Urothelium cell line (cell line): ENCODE data around the gene UVRAG.

Source experiments
- DNase-seq: peaks from one replicate; pipeline ENCODE4 v3.0.0; 2011; ENCODE audit warnings: low spot score, mixed read lengths
- FAIRE-seq: peaks from 2 replicates; lab custom pipeline; 2011; peaks lifted over from hg19 to GRCh38; lab: Jason Lieb, UNC

The UVRAG gene

GRCh38 chr11:75996523-75997442 lies 181.8 kb downstream of the UVRAG start:
- DNase-seq (no peak), FAIRE-seq (no peak)

- no peak for DNase-seq
These were observed 189.4 kb downstream of the UVRAG start for GRCh38 chr11:76004400-76004799.

GRCh38 chr11:76005756-76006155 lies 190.7 kb downstream of the UVRAG start:
- DNase-seq = peak; percentile 14
- no peak for FAIRE-seq

More at GRCh38 chr11:76004400-76004799, 189.4 kb downstream of the UVRAG start:
- FAIRE-seq = no peak

GRCh38 chr11:76007166-76007565 lies 192.2 kb downstream of the UVRAG start:
- FAIRE-seq = no peak
- no peak for DNase-seq

GRCh38 chr11:76008474-76008873 lies 193.5 kb downstream of the UVRAG start:
- FAIRE-seq = no peak
- no peak for DNase-seq

- no peak for DNase-seq
- no peak for FAIRE-seq
These were observed 195.0 kb downstream of the UVRAG start for GRCh38 chr11:76010051-76010450.

- FAIRE-seq = no peak
- DNase-seq = no peak
These were observed 198.5 kb downstream of the UVRAG start for GRCh38 chr11:76013526-76013925.

GRCh38 chr11:76023236-76024068 lies 208.4 kb downstream of the UVRAG start:
- no peak for DNase-seq
- FAIRE-seq = no peak

GRCh38 chr11:76025068-76025467 lies 210.1 kb downstream of the UVRAG start:
- DNase-seq (peak; percentile 40), FAIRE-seq (no peak)

- FAIRE-seq = no peak
- no peak for DNase-seq
These were observed 210.8 kb downstream of the UVRAG start for GRCh38 chr11:76025817-76026216.

GRCh38 chr11:76026281-76026680 lies 211.3 kb downstream of the UVRAG start:
- DNase-seq = no peak
- FAIRE-seq = no peak

GRCh38 chr11:76026862-76027261 lies 211.9 kb downstream of the UVRAG start:
- DNase-seq (no peak), FAIRE-seq (no peak)

GRCh38 chr11:76030286-76030685 lies 215.3 kb downstream of the UVRAG start:
- no peak for DNase-seq

GRCh38 chr11:76030968-76031590 lies 216.1 kb downstream of the UVRAG start:
- no peak for DNase-seq
- FAIRE-seq = no peak

More at GRCh38 chr11:76030286-76030685, 215.3 kb downstream of the UVRAG start:
- FAIRE-seq = no peak

GRCh38 chr11:76033699-76034098 lies 218.7 kb downstream of the UVRAG start:
- DNase-seq (no peak), FAIRE-seq (no peak)

GRCh38 chr11:76035020-76035419 lies 220.0 kb downstream of the UVRAG start:
- FAIRE-seq (no peak), DNase-seq (no peak)

- no peak for FAIRE-seq
These were observed 223.6 kb downstream of the UVRAG start for GRCh38 chr11:76038608-76039007.

GRCh38 chr11:76041208-76041607 lies 226.2 kb downstream of the UVRAG start:
- DNase-seq (no peak), FAIRE-seq (no peak)

More at GRCh38 chr11:76038608-76039007, 223.6 kb downstream of the UVRAG start:
- DNase-seq = no peak

- no peak for FAIRE-seq
These were observed 229.8 kb downstream of the UVRAG start for GRCh38 chr11:76044750-76045320.

GRCh38 chr11:76047231-76047630 lies 232.2 kb downstream of the UVRAG start:
- no peak for DNase-seq
- FAIRE-seq = no peak

More at GRCh38 chr11:76044750-76045320, 229.8 kb downstream of the UVRAG start:
- no peak for DNase-seq

- FAIRE-seq = no peak
- no peak for DNase-seq
These were observed 232.8 kb downstream of the UVRAG start for GRCh38 chr11:76047766-76048165.
